ENCODE measurements around the gene ZNF205. TPM values are rescaled to one million over a fixed set of nuclear protein-coding genes. Genes with fewer than 3 reads are reported as not detected.

ZNF205 gene
- total RNA-seq (2021; ENCODE audit: unreplicated experiment) = 17.0 TPM
- 14.3 and 14.9 TPM in 2 replicates for polyA plus RNA-seq (2012)
- Bru-seq, nascent RNA = percentile 60 among the genes with signal in this experiment
- percentile 63 among the genes with signal in this experiment for BruChase-seq, experiment 1, labeled RNA remaining after a 6-hour chase
- percentile 63 among the genes with signal in this experiment for BruChase-seq, experiment 2, labeled RNA remaining after a 2-hour chase
- long read RNA-seq, partial matches to known transcripts = 11 of 14 reads
- long read RNA-seq, other reads (novel, unspliced or antisense) = 1 of 14 reads

DNA sequence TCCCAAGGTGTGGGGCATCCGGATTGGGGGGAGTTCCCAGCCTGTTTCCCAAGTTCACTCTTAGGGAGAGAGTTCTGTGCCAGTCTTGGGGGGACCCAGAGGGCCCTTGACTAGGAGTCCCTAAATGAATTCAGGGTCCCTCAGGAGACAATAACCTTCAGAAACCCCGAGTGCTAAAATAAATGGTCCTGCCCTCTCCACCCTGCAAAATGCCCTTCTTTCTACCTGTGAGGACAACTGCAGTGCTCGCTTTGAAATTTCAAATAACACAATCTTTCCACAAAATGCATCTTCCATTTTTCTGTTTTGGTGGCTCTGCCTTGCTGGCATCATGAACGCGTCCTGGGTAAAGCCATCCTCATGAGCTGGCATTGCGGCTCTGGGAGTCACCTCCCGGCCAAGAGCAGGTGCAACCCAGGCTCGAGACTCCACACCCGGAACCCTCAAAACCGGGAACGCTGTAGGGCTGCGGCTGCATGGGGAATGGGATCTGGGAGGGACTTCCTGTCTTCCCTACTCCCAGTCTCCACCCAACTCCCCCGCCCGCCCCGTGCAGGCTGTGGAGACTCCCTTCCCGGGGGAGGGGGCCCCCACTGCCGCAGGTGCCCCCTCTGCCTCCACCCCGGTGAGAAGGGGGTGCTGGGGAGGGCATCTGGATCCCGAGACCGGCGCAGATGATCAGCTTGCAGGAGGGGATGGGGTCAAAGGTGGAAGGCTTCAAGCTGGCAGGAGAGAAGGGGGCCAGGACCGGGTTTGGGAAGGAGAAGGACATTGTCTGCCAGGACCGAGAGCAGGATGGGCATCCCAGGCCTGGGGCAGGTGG, at the start of gene ZNF205:
Gene ZNF205 (plus strand): TSS at position 529 of the 823 bp plus-strand sequence. CDS start 845 bp downstream, outside the sequence.
- H2AFZ ChIP-seq (ENCODE audit: low read depth, low read length, poor library complexity, severe bottlenecking) = peak within 1 kb of the TSS; percentile 64
- ChIA-PET CTCF (interaction anchor here (1.0 to 2.0 kb wide), 4 partner anchors 15 to 84 kb away, joined by 3 to 10 read pairs (median 3); no protein-coding TSS in a partner anchor), RAD21 (ENCODE audit: low non-redundant PET in 1 of 2, low total read pairs in 2 of 2, uncharacterized antibody in 2 of 2, unreplicated experiment in 2 of 2) (no interaction called here), POLR2A (no interaction called here)
- no peak for DNase-seq (ENCODE audit: low read depth, low spot score)
- H3K27me3 ChIP-seq (ENCODE audit: insufficient read depth, low read length) = no peaks in the 10 kb centered on the region
- H3K9ac ChIP-seq (ENCODE audit: low read length) = peak within 1 kb of the TSS; percentile 87
- peak within 1 kb of the TSS; percentile 67 for H3K27ac ChIP-seq (ENCODE audit: low read depth, low read length)
- intact Hi-C loops (cut with micrococcal nuclease) = no loop called here
- ATAC-seq = peak; percentile 99
- peaks cover 14% of the 10 kb centered on the region; the same call in 1 of the 2 replicates for H3K79me2 ChIP-seq (ENCODE audit: insufficient read depth, low read length)
- H3K4me2 ChIP-seq (ENCODE audit: low read length) = peak within 1 kb of the TSS; percentile 93
- no peaks in the 10 kb centered on the region for H4K20me1 ChIP-seq (ENCODE audit: insufficient read depth)
- peak within 1 kb of the TSS; percentile 96 to 99 for H3K4me3 ChIP-seq (replicated peaks in 1 of 2; ENCODE audit: low read depth in 1 of 2, low read length in 2 of 2)
- H3K4me1 ChIP-seq (ENCODE audit: control insufficient read depth in 1 of 2, insufficient read depth in 2 of 2, low read length in 2 of 2) = peaks cover 10 to 29% of the 10 kb centered on the region in 2 experiments
- H3K9me2 ChIP-seq (ENCODE audit: insufficient read depth) = no peaks in the 10 kb centered on the region
- BruUV-seq (replicated peaks) = TSS peak; percentile 73
- H3K36me3 ChIP-seq (ENCODE audit: control insufficient read depth in 1 of 2, insufficient read depth in 2 of 2, low read length in 2 of 2) = peaks cover 2 to 4% of the 10 kb centered on the region in 2 experiments; a peak in 1 of 4 replicates
- H3K9me3 ChIP-seq (ENCODE audit: control insufficient read depth in 1 of 2, insufficient read depth in 1 of 2, low read depth in 1 of 2, low read length in 2 of 2) = no peaks in the 10 kb centered on the region
- TF ChIP-seq POLR2A (IDR thresholded peaks at IDR 0.05; ENCODE audit: borderline replicate concordance, extremely low read depth, insufficient read depth, insufficient read length) (peak; percentile 25), SRF (IDR thresholded peaks at IDR 0.05; ENCODE audit: low read depth) (peak; percentile 63; the same call in 1 of the 2 replicates), CBX3 (IDR thresholded peaks at IDR 0.05; ENCODE audit: low read depth) (no peak; the same call in 1 of the 2 replicates), POLR2AphosphoS5 (IDR thresholded peaks at IDR 0.05; ENCODE audit: low read depth, low read length) (peak; percentile 82), EGR1 (IDR thresholded peaks at IDR 0.05; ENCODE audit: low read depth) (peak; percentile 46), MAX (IDR thresholded peaks at IDR 0.05) (peak; percentile 73; the same call in 1 of the 2 replicates), ZBTB33 (IDR thresholded peaks at IDR 0.05; ENCODE audit: extremely low read depth, insufficient replicate concordance, low read length) (peak; percentile 40), ELF1 (IDR thresholded peaks at IDR 0.05; ENCODE audit: borderline replicate concordance, low read depth) (no peak; the same call in 1 of the 2 replicates), SP1 (IDR thresholded peaks at IDR 0.05; ENCODE audit: low read depth) (peak; percentile 52; the same call in 1 of the 2 replicates), ZFX (IDR thresholded peaks at IDR 0.05) (no peak; the same call in 1 of the 2 replicates), YY1 (IDR thresholded peaks at IDR 0.05; ENCODE audit: extremely low read depth, insufficient replicate concordance, low read depth, low read length) (peak; percentile 81)
